CMK (cell line): ENCODE results near the gene CCDC138.

Experiments
- DNase-seq: peaks from one replicate; pipeline ENCODE4 v3.0.0-alpha.2; 2010; ENCODE audit warnings: low read depth

Gene CCDC138

DNA sequence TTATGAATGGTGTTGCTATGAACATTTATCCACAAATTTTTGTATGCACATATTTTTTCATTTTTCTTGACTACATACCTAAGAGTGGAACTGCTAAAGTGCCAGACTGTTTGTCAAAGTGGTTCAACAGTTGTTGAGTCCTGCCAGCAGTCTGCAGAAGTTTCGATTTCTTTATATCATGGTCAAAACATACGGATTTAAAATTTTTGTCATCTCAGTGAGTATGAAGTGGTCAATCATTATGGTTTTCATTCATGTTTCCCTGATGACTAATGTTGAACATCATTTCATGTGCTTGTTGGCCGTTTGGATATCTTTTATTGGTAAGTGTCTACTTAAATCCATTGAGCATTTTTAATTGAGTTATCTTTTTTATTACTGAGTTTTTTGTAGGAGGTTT is 39.2 kb downstream of the CCDC138 start:
- DNase-seq = no peak

DNA sequence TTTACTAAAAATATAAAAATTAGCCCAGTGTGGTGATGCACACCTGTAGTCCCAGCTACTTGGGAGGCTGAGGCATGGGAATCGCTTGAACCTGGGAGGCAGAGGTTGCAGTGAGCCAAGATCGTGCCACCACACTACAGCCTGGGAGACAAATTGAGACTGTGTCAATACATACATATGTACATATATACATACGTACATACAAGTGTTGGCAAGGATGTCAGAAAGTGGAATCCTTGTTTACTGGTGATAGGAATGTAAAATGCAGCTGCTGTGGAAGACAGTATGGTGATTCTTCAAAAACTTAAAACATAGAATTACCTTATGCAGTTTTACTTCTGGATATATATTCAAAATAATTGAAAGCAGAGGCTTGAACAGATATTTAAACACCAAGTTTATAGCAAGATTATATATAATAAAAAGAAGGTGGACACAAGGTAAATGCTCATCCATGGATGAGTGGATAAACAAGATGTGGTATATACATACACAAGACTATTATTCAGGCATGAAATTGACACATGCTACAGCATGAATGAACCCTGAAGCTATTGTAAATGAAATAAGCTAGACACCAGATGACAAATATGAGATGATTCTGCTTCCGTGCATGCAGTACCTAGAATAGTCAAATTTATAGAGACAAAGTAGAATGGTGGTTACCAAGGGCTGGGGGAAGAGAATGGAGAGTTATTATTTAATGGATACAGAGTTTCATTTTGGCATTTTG is 43.2 kb downstream of the CCDC138 start:
- no peak for DNase-seq

DNA sequence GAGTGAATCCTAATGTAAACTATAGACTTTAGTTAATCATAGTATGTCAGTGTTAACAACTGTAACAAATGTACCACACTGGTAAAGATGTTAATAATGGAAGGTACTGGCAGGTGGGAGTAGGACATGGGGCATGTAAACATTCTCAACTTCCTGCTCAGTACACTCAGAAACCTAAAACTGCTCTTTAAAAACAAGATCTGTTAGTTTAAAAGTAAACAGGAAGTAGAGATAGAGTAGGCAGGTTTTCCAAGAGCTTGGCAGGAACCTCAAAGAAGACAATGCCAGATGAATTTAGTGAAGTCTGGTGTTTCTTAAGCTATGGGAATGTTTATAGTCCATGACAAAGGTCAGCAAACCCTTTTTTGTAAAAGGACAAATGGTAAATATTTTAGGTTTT is 46.6 kb downstream of the CCDC138 start:
- no peak for DNase-seq

DNA sequence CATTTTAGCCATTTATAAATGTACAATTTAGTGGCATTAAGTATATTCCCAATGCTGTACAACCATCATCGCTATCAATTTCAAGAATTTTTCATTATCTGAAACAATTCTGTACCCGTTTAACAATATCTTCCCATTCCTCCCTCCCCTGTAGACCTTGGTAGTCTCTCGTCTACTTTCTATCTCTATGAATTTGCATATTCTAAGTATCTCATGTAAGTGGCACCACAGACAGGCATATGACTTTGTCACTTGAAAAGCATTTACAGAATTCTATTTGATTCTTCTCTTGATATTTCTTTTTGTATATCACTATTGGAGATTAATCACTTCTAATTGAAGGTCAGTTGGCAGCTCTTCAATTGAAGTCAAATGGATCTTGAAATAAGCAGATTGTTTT is 48.0 kb downstream of the CCDC138 start:
- no peak for DNase-seq

DNA sequence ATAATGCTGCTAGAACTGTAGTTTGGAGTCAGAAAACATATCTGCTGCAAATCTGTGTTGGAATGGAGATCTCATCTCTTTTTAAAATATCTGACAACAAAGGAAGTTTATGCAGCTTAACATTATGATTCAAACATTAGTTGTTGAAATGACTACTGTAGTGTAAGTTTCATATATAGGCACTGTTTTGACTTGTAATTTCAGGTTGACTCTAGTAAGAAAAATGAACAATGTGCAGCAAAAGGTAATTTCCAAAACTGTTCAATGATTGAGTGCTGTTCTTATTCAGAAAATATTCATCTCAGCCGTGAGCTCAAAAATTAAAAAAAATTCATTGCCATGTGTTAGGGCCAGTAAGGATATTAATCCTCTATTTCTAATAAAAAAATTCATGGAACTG is 48.5 kb downstream of the CCDC138 start:
- no peak for DNase-seq

DNA sequence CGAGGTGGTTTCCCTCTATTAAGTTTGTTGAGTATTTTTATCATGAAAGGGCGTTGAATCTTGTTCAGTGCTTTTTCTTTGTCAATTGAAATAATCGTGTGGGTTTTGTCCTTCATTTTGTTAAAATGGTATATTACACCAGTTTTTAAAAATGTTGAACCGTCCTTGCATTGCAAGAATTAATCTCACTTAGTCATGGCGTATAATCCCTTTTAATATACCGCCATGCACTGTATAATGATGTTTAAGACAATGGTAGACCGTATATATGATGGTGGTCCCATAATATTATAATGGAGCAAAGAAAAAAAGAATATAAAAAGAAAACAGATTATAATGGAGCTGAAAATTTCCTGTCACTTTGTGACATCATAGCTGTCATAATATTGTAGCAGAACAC is 50.6 kb downstream of the CCDC138 start:
- DNase-seq = no peak

DNA sequence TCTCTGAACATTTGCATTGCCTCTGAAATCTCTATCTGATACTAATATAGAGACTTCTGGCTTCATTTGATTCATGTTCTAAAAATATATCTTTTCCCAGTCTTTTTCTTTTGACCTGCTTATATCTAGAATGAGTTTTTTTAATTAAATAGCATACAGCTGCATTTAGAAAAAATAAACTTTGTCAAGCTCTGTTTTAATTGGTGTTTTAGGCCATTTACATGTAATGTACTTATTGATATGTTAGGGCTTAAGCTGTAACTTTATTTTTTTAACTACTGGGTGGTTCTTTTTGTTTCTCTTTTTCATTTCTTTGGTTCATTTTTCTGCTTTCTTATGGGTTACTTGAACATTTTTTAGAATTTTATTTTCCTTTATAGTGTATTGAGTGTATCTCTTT is 54.9 kb downstream of the CCDC138 start:
- DNase-seq = no peak

DNA sequence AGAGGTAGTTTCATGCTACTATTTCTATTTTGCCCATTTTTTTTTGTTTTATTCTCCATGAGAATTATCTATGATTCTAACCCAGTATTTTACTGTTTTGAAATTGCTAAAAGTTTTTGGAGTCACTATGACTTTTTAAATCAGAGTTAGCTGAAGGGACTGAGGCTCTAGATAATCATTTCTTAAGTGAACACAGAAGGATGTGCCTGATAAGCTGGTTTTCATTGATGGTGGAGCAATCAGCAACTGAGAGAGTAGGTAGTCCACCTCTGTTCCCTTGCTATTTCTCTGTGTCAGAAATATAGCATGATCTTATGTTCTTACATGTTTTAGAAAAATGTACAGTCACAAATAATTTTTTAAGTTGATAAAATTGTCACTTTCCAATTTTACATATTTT is 59.4 kb downstream of the CCDC138 start:
- DNase-seq = no peak

DNA sequence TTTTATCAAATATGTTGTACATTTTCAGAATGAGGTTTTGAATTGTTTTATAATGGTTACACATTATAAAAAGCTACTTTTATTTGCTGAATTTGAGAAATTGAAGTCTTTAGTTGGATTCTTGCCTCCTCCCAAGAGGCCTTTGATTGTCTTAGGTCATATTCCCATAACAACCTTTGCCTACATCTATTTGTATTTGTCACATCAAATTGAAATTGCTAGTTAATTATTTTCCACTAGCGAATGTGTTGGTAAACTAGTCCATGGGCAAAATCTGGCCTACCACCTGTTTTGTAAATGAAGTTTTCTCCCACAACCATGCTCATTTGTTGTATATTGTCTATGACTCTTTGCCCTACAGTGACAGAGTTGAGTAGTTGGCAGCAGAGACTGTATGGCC is 60.4 kb downstream of the CCDC138 start:
- DNase-seq = no peak

DNA sequence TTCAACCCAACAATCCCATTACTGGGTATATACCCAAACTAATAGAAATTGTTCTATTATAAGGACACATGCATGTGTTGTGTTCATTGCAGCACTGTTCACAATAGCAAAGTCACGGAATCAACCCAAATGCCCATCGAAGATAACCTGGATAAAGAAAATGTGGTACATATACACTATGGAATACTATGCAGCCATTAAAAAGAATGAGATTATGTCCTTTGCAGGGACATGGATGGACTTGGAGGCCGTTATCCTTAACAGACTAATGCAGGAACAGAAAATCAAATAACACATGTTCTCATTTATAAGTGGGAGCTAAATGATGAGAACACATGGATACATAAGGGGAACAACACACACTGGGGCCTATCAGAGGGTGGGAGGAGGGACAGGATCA is 65.8 kb downstream of the CCDC138 start:
- DNase-seq = no peak

DNA sequence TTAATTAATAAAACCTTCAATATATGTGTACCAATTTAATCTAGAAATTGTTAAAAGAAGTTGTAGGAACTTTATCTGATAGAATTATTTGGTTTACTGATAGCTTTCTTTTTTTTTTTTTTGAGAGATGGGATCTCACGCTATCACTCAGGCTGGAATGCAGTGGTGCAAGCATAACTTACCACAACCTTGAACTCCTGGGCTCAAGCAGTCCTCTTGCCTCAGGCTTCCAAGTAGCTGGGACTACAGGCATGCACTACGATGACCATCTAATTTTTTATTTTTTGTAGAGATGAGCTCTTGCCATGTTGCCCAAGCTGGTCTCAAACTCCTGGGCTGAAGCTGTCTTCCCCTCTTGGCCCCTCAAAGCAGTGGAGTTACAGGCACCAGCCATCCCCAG is 66.8 kb downstream of the CCDC138 start:
- no peak for DNase-seq

DNA sequence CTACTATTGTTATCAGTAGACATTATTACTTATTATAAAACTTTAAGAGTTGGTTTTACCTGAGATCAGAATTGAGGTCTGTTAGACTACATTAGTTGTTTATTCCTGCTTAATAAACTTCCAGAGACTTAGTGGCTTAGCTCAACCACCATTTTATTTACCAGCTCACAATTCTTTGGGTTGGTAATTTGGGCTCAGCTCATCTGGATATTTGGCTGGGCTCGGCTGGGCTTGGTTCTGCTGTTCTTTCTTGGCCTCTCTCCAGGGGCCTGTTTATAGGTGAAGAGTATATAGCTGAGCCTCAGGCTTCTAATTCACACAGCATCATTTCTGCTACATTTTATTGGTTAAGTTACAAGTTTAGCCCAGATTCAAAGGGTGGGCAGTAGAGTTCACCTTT is 67.9 kb downstream of the CCDC138 start:
- DNase-seq = no peak

DNA sequence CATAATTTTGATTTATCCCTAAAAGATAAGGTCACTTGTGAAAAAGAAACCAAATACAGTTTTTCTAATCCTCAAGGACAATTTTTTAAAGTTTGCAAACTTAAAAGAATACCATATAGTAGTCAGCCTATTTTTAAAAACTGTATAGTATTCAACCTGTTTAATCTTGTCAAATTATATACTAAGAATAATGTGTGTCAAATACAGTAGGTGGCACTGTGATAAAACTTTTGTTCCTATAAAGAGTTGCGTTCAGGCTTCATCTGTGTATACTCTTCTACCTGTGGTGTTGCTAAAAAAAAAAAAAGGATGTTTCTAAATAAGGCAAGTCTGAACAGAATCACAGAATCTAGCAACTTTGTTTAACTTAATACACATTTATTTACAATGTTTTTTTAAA is 68.6 kb downstream of the CCDC138 start:
- DNase-seq = no peak

DNA sequence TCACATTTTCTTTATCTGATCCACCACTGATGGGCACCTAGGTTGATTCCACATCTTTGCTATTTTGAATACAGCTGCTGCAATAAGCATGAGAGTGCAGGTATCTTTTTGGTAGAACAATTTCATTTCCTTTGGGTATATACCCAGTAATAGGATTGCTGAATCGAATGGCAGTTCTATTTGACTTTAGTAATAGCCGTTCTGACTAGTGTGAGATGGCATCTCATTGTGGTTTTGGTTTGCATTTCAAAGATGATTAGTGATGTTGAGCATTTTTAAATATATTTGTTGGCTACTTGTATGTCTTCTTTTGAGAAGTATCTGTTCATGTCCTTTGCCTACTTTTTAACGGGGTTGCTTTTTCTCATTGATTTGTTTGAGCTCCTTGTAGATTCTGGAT is 72.3 kb downstream of the CCDC138 start:
- DNase-seq = no peak

DNA sequence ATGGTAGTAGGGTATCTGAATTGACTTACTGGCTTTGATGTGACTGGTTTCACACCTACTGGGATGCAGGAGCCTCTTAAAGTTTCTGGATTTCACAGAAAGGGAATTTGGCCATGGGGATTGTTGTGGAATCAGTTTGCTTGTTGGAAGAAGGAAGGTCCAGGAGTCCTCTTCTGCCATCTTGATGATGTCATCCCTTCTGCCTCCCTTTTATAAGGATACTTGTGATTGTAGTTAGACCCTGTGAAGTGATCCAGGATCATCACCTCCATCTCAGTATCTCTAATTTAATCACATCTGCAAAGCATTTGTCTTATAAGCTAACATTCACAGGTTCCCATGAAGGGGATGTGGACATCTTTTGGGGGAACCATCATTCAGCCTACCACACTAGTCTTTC is 79.5 kb downstream of the CCDC138 start:
- DNase-seq = no peak

DNA sequence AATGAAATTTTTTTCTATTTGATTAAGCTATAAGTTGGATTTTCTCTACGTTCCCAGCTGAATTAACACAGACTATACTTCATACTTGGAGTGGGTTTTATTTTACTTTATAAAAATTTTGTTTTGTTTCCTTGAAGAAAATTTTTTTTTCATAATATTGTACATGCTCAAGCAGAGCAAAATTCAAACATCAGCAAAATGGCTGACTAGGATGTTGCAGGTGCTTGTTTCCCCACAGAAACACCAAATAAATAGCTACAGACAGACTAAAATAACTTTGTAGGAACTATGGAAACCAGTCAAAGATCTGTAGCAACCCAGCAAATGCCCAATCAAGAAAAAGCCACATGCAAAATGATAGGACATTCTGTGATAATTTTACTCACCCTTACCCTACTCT is 82.3 kb downstream of the CCDC138 start:
- no peak for DNase-seq

DNA sequence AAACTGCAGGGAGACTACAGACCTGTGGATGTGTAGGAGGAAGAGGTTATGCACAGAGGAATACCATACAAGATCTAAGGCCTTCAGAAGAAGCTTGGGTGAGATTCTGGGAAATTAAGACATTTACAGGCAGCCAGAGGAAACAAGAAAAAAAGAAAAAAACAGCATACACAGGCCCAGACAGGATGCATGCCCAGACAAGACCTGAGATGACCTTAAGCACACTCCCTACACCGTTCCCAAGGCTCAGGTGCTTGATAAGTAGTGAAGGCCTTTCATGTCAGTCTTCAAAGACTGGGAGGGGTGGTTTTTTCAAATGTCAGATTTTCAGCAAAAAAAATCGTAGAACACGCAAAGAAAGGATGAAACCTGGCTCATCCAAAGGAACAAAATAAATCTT is 83.0 kb downstream of the CCDC138 start:
- no peak for DNase-seq

DNA sequence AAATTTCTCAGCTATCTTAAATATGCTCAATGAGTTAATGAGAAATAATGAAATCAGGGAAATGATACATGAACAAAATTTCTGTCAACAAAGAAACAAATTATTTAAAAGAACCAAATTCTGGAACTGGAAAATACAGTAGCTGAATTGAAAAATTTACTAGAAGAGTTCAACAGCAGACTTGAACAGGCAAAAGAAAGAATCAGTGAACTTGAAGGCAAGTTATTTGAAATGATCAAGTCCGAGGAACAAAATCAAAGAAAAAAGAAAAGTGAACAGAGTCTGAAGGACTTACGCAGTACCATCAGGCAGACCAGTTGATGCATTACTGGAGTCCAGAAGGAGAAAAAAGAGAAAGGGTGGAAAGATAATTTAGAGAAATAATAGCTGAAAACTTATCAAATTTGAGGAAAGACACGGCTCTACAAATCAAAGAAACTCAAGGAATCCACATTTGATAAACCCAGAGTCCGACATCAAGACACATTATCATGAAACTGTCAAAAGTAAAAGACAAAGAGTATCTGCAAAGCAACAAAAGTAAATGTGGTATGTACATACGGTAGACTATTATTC is 83.6 kb downstream of the CCDC138 start:
- DNase-seq = no peak

DNA sequence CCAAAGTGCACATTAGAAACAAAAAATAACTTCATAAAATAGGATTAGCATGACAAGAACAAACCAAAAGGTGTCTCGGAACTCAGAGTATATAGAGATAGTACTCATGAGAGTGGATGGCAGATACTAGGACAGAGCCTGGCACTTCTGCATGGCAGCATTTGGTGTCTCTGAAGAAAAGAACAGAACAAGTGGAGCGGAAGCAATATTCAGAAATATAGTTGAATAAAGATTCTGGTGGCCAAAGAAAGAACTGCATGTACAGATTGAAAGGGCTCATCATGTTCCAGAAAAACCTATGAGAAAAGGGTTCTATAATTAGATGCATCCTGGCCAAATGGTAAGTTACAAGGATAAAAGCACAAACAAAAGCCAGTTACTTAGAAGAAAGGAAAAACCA is 90.9 kb downstream of the CCDC138 start:
- no peak for DNase-seq

DNA sequence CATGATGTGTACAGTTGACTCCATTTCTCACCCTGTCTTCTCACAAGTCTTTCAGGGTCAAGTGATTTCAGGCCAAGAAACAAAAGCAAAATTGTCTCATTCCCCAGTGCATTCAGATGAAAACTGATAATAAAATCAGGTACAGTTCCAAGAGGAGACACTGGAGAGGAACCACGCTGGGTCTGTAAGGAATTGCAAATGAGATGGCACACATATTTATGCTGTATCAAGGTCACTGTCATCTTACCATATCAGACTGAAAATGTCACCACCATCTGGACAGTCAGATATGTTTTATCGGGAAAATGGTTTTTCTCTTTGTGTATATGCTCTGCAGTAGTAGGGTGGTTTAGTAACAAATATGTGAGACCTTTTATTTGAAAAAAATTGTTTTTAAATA is 91.7 kb downstream of the CCDC138 start:
- no peak for DNase-seq

DNA sequence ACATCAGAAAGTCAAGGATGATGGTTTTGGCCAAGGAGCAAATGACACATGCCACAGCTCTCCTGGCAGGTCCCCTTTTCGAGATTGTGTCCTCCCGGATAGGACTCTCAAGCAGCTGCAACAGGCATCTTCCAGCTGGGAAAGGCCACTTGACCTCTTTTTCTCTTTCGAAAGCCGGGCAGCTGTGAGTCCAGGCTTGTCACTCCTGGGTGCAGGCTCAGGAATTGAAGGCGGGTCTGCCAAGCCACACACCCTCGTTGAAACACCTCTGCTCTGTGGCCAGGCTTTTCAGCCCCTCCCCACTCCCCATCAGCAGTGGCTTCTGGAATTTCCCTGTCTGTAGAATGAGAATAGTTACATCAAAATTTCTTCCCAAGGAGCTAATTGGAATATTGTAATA is 98.0 kb downstream of the CCDC138 start:
- DNase-seq = no peak

DNA sequence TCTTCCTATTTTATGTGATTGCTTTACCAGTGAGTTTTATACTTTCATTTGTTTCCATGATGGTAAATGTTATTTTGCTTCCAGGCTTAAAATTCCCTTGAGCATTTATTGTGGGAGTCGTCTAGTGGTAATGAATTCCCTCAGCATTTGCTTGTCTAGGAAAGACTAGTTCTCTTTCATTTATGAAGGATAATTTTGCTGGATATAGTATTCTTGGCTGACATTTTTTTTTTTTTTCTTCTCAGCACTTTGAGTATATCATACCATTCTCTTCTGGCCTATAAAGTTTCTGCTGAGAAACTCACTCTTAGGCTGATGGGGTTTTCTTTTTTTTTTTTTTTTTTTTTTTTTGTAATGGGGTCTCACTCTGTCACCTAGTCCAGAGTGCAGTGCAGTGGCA is 103.3 kb downstream of the CCDC138 start:
- no peak for DNase-seq

DNA sequence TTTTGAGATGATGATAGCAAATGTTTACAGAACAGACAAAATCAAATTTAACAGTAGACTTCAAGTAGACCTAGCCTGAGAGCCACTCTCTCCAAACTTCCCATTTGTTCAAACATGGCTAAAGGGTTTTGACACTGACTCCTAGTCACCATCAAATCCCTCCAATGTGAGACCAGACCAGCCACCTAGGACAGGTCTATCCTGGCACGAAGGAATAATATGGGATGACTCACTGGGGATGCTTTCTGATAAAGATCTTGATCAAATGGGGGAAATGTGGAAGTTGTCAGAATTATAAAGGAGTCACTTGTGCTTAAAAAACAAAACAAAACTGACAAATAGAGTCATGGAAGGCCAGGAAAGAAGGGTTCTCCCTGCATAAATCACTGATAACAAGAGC is 106.7 kb downstream of the CCDC138 start:
- DNase-seq = no peak

DNA sequence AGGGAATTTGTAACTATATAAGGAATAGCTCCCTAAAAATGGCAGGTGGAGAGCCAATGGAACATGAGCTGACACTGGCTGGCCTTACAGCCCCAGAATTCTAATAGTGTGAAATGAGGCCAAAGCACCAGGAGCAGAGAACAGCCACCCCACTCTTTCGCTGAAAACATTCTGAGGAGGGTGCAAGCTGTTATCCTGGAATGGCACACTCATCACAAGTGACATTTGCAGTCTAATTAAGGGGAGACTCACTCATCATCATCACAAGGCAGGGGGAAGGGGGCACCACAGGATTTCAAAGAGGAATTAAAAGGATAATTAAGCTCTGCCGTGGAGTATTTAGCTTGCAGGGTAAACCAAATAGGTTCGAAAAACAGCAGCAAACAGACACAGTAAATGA is 108.2 kb downstream of the CCDC138 start:
- no peak for DNase-seq
